HL-60 (cell line): ENCODE measurements around the gene HEXD.
"Not testable (repeated sequence)": the region's sequence is repeated elsewhere in the genome, so short reads cannot be mapped to it uniquely, and the experiment has no call there.

ENCODE experiments used
- DNase-seq, 2 experiments: peaks; one replicate each; pipeline ENCODE4 v3.0.0-alpha.2; 2010 to 2020; ENCODE audit warnings: low read depth in 1 of 2, low spot score in 1 of 2
- H3K27ac ChIP-seq: fragments of 250-450 bp; sonication (Bioruptor Pico); replicated peaks from 2 replicates; pipeline ENCODE4 v1.5.1; 2020; ENCODE audit warnings: mild to moderate bottlenecking, moderate library complexity
- H3K27me3 ChIP-seq: fragments of 250-450 bp; sonication (Bioruptor Pico); 2 replicates; pipeline ENCODE4 v1.5.1; 2021; ENCODE audit warnings: mild to moderate bottlenecking, moderate library complexity; ENCODE audit not compliant: insufficient read depth, poor library complexity, severe bottlenecking
- H3K4me3 ChIP-seq: replicated peaks from 2 replicates; pipeline ENCODE4 v1.5.1; 2011; ENCODE audit warnings: mild to moderate bottlenecking, control low read depth, low read length; ENCODE audit not compliant: insufficient read depth
- GABPA ChIP-seq: IDR thresholded peaks from 2 replicates; pipeline ENCODE4 v1.6.1; 2012; ENCODE audit warnings: low read depth
- POLR2AphosphoS5 ChIP-seq: IDR thresholded peaks from 2 replicates; pipeline ENCODE4 v1.6.1; 2012; ENCODE audit warnings: low read depth
- SPI1 ChIP-seq: IDR thresholded peaks from 2 replicates; pipeline ENCODE4 v1.6.1; 2012; ENCODE audit warnings: low read depth, mild to moderate bottlenecking, borderline replicate concordance
- TF ChIP-seq, protein P1 (sequence below): IDR thresholded peaks from one replicate; pipeline ENCODE4 v1.5.1; 2011; ENCODE audit warnings: low read length, control low read depth, inconsistent platforms; ENCODE audit not compliant: insufficient read depth
- TF ChIP-seq, protein P2 (sequence below): IDR thresholded peaks from 2 replicates; pipeline ENCODE4 v1.6.1; 2012; ENCODE audit warnings: low read depth; ENCODE audit not compliant: insufficient replicate concordance

The HEXD gene

DNA sequence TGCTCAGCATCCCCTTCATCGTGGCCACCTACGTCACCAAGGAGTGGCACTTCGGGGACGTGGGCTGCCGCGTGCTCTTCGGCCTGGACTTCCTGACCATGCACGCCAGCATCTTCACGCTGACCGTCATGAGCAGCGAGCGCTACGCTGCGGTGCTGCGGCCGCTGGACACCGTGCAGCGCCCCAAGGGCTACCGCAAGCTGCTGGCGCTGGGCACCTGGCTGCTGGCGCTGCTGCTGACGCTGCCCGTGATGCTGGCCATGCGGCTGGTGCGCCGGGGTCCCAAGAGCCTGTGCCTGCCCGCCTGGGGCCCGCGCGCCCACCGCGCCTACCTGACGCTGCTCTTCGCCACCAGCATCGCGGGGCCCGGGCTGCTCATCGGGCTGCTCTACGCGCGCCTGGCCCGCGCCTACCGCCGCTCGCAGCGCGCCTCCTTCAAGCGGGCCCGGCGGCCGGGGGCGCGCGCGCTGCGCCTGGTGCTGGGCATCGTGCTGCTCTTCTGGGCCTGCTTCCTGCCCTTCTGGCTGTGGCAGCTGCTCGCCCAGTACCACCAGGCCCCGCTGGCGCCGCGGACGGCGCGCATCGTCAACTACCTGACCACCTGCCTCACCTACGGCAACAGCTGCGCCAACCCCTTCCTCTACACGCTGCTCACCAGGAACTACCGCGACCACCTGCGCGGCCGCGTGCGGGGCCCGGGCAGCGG lies 43.4 kb upstream of the HEXD start:
- Histone ChIP-seq H3K4me3 (no peak overlapping the region), H3K27ac (no peak overlapping the region), H3K27me3 (peaks cover 39% of the 10 kb centered on the region)
- TF ChIP-seq, protein P1, sequence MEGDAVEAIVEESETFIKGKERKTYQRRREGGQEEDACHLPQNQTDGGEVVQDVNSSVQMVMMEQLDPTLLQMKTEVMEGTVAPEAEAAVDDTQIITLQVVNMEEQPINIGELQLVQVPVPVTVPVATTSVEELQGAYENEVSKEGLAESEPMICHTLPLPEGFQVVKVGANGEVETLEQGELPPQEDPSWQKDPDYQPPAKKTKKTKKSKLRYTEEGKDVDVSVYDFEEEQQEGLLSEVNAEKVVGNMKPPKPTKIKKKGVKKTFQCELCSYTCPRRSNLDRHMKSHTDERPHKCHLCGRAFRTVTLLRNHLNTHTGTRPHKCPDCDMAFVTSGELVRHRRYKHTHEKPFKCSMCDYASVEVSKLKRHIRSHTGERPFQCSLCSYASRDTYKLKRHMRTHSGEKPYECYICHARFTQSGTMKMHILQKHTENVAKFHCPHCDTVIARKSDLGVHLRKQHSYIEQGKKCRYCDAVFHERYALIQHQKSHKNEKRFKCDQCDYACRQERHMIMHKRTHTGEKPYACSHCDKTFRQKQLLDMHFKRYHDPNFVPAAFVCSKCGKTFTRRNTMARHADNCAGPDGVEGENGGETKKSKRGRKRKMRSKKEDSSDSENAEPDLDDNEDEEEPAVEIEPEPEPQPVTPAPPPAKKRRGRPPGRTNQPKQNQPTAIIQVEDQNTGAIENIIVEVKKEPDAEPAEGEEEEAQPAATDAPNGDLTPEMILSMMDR: no peak
- TF ChIP-seq, protein P2, sequence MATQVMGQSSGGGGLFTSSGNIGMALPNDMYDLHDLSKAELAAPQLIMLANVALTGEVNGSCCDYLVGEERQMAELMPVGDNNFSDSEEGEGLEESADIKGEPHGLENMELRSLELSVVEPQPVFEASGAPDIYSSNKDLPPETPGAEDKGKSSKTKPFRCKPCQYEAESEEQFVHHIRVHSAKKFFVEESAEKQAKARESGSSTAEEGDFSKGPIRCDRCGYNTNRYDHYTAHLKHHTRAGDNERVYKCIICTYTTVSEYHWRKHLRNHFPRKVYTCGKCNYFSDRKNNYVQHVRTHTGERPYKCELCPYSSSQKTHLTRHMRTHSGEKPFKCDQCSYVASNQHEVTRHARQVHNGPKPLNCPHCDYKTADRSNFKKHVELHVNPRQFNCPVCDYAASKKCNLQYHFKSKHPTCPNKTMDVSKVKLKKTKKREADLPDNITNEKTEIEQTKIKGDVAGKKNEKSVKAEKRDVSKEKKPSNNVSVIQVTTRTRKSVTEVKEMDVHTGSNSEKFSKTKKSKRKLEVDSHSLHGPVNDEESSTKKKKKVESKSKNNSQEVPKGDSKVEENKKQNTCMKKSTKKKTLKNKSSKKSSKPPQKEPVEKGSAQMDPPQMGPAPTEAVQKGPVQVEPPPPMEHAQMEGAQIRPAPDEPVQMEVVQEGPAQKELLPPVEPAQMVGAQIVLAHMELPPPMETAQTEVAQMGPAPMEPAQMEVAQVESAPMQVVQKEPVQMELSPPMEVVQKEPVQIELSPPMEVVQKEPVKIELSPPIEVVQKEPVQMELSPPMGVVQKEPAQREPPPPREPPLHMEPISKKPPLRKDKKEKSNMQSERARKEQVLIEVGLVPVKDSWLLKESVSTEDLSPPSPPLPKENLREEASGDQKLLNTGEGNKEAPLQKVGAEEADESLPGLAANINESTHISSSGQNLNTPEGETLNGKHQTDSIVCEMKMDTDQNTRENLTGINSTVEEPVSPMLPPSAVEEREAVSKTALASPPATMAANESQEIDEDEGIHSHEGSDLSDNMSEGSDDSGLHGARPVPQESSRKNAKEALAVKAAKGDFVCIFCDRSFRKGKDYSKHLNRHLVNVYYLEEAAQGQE: no peak
- TF ChIP-seq POLR2AphosphoS5: no peak
- no peak for TF ChIP-seq SPI1
- no peak for TF ChIP-seq GABPA
- no peak for DNase-seq

DNA sequence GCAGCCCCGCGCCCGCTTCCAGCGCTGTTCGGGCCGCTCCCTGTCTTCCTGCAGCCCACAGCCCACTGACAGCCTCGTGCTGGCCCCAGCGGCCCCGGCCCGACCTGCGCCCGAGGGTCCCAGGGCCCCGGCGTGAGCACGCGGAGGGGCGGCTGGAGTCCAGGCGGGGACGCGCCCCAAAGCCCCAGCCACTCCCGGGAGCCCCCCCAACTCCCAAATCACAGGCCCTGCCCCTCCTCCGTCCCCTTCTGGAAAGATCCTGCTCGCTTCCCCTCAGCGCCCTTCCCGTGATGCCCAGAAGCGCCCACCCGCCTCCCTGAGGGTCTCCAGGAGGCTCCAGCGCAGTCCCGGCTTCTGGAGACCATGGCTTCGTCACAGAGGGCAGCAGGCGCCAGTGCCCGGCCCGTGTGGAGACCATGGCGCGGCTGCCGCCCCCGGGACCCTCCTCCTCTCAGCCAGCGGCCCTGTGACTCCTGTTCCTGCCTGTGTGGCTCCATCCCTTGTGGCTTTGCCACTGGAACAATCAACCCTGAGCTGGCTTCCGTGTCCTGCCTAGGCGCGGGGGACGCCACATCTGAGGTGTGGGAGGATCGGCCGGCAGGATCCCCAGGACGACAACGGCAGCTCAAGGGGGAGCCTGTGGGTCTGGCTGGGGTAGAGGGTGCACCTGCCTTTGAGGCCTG lies 42.6 kb upstream of the HEXD start:
- peaks cover 32% of the 10 kb centered on the region for H3K27me3 ChIP-seq
- DNase-seq: no peak
- H3K27ac ChIP-seq: no peak overlapping the region
- TF ChIP-seq, protein P2: no peak
- no peak for TF ChIP-seq POLR2AphosphoS5
- TF ChIP-seq GABPA: no peak
- TF ChIP-seq, protein P1: no peak
- TF ChIP-seq SPI1: no peak
- no peak overlapping the region for H3K4me3 ChIP-seq

DNA sequence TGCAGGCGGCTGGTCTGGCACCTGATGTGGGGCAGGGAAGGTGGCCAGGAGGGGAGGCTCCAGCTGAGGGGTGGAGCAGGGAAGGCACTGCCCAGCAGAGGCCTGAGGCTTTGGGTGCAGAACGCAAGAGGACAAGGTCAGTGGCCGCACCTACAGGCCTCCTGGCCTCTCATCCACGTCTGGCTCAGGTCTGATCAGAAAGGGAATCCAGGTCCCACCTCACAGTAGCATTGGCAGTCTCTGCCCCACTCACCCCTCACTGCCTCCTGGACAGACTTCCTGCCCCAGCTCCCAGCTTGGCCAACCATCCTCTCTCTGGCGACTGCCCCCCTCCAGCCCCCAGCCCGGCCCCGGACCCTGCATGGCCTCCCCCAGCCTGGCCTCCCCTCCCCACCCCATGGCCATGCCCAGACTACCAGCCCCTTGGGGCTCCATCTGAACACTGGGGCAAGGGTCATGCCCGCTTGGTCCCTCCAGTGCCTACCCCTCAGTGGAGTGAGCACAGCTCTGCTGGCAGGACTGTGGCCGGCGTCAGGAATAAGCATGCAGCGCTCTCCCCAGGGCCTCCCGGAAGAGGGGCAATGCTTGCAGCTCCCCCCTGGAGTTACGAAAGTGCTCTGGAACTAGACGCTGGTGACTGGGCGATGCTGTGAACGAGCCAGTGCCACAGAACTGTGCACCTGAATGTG lies 42.0 kb upstream of the HEXD start:
- no peak for DNase-seq
- Histone ChIP-seq H3K4me3 (no peak overlapping the region), H3K27ac (no peak overlapping the region), H3K27me3 (peaks cover 25% of the 10 kb centered on the region)
- TF ChIP-seq, protein P2: no peak
- TF ChIP-seq, protein P1: no peak
- TF ChIP-seq GABPA (no peak), SPI1 (no peak), POLR2AphosphoS5 (no peak)

DNA sequence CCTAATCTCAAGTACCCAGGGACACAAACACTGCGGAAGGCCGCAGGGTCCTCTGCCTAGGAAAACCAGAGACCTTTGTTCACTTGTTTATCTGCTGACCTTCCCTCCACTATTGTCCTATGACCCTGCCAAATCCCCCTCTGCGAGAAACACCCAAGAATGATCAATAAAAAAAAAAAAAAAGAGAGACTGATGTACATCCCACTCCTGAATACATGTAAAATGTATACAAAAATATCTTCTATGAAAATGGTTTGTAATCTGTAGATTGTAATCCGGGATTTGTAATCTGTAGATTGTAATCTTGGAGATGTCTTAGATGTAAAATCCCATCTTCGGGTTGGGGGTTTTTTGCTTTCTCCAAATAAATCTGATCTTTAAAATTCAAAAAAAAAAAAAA lies 40.9 kb upstream of the HEXD start:
- not testable (repeated sequence) for DNase-seq, H3K4me3 ChIP-seq, H3K27ac ChIP-seq
- peaks cover 18% of the 10 kb centered on the region for H3K27me3 ChIP-seq
